Keratinocyte (primary cell): Measurements from ENCODE around the gene MAVS. TPM values are rescaled to one million over a fixed set of nuclear protein-coding genes. Genes with fewer than 3 reads are reported as not detected.
"Not testable (repeated sequence)": the region's sequence is repeated elsewhere in the genome, so short reads cannot be mapped to it uniquely, and the experiment has no call there.

ENCODE experiments used
- DNase-seq: peaks from one replicate; pipeline ENCODE4 v3.0.0-alpha.2; 2011; ENCODE audit warnings: low read depth, missing footprints, low spot score
- FAIRE-seq: peaks from 2 replicates; lab custom pipeline; 2011; peaks lifted over from hg19 to GRCh38; lab: Jason Lieb, UNC
- H2AFZ ChIP-seq: 2 replicates; pipeline ENCODE4 v1.6.0; 2012; ENCODE audit warnings: low read length, control low read depth, inconsistent platforms; ENCODE audit not compliant: control insufficient read depth
- H3K27ac ChIP-seq: 2 replicates; pipeline ENCODE4 v1.5.1; 2011; ENCODE audit warnings: low read length; ENCODE audit not compliant: control insufficient read depth, insufficient read depth
- H3K27me3 ChIP-seq: 3 replicates; pipeline ENCODE4 v1.6.0; 2011; ENCODE audit warnings: low read length; ENCODE audit not compliant: control insufficient read depth, insufficient read depth; ENCODE audit errors: extremely low read depth
- H3K36me3 ChIP-seq, 2 experiments: 2 replicates in 1 of 2; 3 replicates in 1 of 2; pipeline ENCODE4 v1.5.1; 2011; ENCODE audit warnings: low read length in 2 of 2, mild to moderate bottlenecking in 1 of 2; ENCODE audit not compliant: control insufficient read depth in 2 of 2, insufficient read depth in 2 of 2; ENCODE audit errors: extremely low read depth in 1 of 2
- H3K4me1 ChIP-seq: 3 replicates; pipeline ENCODE4 v1.5.1; 2011; ENCODE audit warnings: low read length; ENCODE audit not compliant: control insufficient read depth, insufficient read depth; ENCODE audit errors: extremely low read depth
- H3K4me2 ChIP-seq: 3 replicates; pipeline ENCODE4 v1.6.0; 2011; ENCODE audit warnings: low read depth, low read length; ENCODE audit not compliant: control insufficient read depth, insufficient read depth; ENCODE audit errors: extremely low read depth
- H3K4me3 ChIP-seq, 3 experiments: fragments of 200-600 bp in 1 of 3; sonication (generic) in 1 of 3; 2 replicates in 2 of 3; 3 replicates in 1 of 3; pipeline ENCODE4 v1.5.1; 2011 to 2016; ENCODE audit warnings: low read length in 3 of 3, mild to moderate bottlenecking in 3 of 3, control low read depth in 2 of 3, inconsistent platforms in 1 of 3, low read depth in 1 of 3, mixed read lengths in 1 of 3, mixed run types in 1 of 3, moderate library complexity in 1 of 3; ENCODE audit not compliant: control insufficient read depth in 2 of 3, insufficient read depth in 2 of 3; ENCODE audit errors: extremely low read depth in 1 of 3
- H3K79me2 ChIP-seq: 2 replicates; pipeline ENCODE4 v1.6.0; 2012; ENCODE audit warnings: low read length; ENCODE audit not compliant: control insufficient read depth, insufficient read depth
- H3K9ac ChIP-seq: 3 replicates; pipeline ENCODE4 v1.6.0; 2011; ENCODE audit warnings: low read length; ENCODE audit not compliant: control insufficient read depth, insufficient read depth; ENCODE audit errors: extremely low read depth
- H3K9me1 ChIP-seq: 3 replicates; pipeline ENCODE4 v1.6.0; 2011; ENCODE audit warnings: low read length; ENCODE audit not compliant: control insufficient read depth, insufficient read depth; ENCODE audit errors: extremely low read depth
- H3K9me3 ChIP-seq: 2 replicates; pipeline ENCODE4 v1.5.1; 2012; ENCODE audit warnings: low read depth, low read length; ENCODE audit not compliant: control insufficient read depth
- H4K20me1 ChIP-seq: 3 replicates; pipeline ENCODE4 v1.6.0; 2011; ENCODE audit warnings: low read length; ENCODE audit not compliant: control insufficient read depth, insufficient read depth; ENCODE audit errors: extremely low read depth
- EZH2 ChIP-seq: IDR thresholded peaks from one replicate; pipeline ENCODE4 v1.6.1; 2012; ENCODE audit warnings: inconsistent platforms, mild to moderate bottlenecking, low read length, moderate library complexity
- dilution Hi-C: fragments of 300-500 bp; cut with MboI; formaldehyde crosslinking; loops from one replicate; pipeline ENCODE4 v1.7.0; 2020; ENCODE audit warnings: low sequenced_read_pairs; ENCODE audit not compliant: extremely low pct_ligation_motif_present
- polyA plus RNA-seq, 5 experiments: library from polyadenylated mRNA; depleted of rRNA in 3 of 5; stranded (reverse) in 3 of 5; stranded (forward) in 1 of 5; unstranded in 1 of 5; fragments of >200 nt; gene quantifications; 1 replicate in 1 of 5; 2 replicates in 3 of 5; 3 replicates in 1 of 5; pipeline versions ENCODE4 v1.2.1 to v1.2.3, GENCODE V29; 2011 to 2012; ENCODE audit warnings: missing spikeins in 2 of 5, low read depth in 1 of 5, low replicate concordance in 1 of 5
- TF ChIP-seq, protein P1 (sequence below), 3 experiments: IDR thresholded peaks in 1 of 3; conservative IDR thresholded peaks in 1 of 3; optimal IDR thresholded peaks in 1 of 3; 2 replicates in 2 of 3; 3 replicates in 1 of 3; pipeline versions ENCODE3 to v1.5.1; 2011; ENCODE audit warnings: low read length in 3 of 3, mild to moderate bottlenecking in 3 of 3, moderate library complexity in 2 of 3, control low read depth in 1 of 3, inconsistent platforms in 1 of 3; ENCODE audit not compliant: insufficient read depth in 2 of 3; ENCODE audit errors: extremely low read depth in 1 of 3

Gene MAVS
- polyA plus RNA-seq, 1 donor (not counting 4 experiments of a cell fraction or from before 2014, with no cell fraction given), result 15.1 TPM

DNA sequence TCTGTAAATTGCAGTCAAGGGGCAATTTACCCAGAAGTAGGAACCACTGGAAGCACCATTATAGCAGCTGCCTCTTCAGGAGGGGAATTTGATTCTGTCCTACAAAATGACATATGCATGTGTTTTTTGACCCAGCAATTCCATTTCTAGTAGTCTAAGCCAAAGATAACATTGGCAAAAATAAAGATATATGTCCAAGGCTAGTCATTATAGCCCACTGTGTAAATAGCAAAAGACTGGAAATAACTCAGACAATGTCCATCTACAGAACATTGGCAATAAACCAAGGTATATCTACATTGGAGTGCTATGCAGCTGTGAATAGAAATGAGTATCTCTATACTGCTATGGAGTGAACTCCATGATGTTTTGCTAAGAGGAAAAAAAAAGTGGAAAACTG is 30.0 kb downstream of the MAVS start:
- Histone ChIP-seq H3K9me3 (no peaks in the 10 kb centered on the region), H4K20me1 (no peaks in the 10 kb centered on the region), H3K27me3 (no peaks in the 10 kb centered on the region), H2AFZ (no peak overlapping the region), H3K36me3 (peaks cover 4 to 6% of the 10 kb centered on the region in 2 experiments), H3K79me2 (no peaks in the 10 kb centered on the region), H3K4me1 (no peaks in the 10 kb centered on the region), H3K4me2 (no peak overlapping the region), H3K9ac (no peak overlapping the region), H3K4me3 (no peak overlapping the region), H3K9me1 (no peaks in the 10 kb centered on the region), H3K27ac (no peak overlapping the region)
- TF ChIP-seq, protein P1, sequence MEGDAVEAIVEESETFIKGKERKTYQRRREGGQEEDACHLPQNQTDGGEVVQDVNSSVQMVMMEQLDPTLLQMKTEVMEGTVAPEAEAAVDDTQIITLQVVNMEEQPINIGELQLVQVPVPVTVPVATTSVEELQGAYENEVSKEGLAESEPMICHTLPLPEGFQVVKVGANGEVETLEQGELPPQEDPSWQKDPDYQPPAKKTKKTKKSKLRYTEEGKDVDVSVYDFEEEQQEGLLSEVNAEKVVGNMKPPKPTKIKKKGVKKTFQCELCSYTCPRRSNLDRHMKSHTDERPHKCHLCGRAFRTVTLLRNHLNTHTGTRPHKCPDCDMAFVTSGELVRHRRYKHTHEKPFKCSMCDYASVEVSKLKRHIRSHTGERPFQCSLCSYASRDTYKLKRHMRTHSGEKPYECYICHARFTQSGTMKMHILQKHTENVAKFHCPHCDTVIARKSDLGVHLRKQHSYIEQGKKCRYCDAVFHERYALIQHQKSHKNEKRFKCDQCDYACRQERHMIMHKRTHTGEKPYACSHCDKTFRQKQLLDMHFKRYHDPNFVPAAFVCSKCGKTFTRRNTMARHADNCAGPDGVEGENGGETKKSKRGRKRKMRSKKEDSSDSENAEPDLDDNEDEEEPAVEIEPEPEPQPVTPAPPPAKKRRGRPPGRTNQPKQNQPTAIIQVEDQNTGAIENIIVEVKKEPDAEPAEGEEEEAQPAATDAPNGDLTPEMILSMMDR (optimal IDR thresholded peaks at IDR 0.05 in 1 of 3, IDR thresholded peaks at IDR 0.05 in 1 of 3, conservative IDR thresholded peaks at IDR 0.05 in 1 of 3; ENCODE audit: extremely low read depth in 1 of 3, insufficient read depth in 2 of 3, low read length in 3 of 3), result no peak
- no peak for TF ChIP-seq EZH2
- dilution Hi-C loops, result no loop called here
- FAIRE-seq (no peak), DNase-seq (no peak)

DNA sequence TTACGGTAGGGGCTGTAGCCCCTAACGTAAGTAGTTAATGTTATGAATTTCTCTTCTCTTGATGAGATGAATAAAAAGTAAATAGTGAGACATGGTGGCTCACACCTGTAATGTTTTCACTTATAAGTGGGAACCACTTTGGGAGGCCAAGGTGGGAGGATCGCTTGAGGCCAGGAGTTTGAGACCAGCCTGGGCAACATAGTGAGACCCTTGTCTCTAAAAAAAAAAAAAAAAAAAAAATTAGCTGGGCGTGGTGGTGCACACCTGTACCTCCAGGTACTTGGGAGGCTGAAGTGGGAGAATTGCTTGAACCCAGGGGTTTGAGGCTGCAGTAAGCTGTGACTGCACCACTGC is 32.3 kb downstream of the MAVS start:
- H3K9me1 ChIP-seq, H3K79me2 ChIP-seq, FAIRE-seq, dilution Hi-C loops, H3K4me1 ChIP-seq, H3K4me2 ChIP-seq, DNase-seq, H3K9ac ChIP-seq, H3K9me3 ChIP-seq, H4K20me1 ChIP-seq, H2AFZ ChIP-seq, H3K27me3 ChIP-seq, H3K4me3 ChIP-seq, H3K36me3 ChIP-seq, H3K27ac ChIP-seq: not testable (repeated sequence)

DNA sequence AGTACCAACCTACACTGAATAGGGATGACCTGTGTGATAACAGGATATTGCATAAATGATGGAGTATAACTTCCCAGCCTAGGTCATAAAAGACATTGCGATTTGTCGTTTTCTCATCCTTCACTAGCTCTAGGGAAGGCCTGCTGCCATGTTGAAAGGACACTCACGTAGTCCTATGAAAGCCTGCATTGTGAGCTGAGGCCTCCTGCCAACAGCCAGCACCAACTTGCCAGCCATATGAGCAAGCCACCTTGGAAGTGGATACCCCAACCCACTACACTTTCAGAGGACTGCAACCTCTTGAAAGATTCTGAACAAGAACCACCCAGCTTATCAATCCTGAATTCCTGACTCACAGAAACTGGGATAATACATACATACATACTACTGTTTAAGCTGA is 39.1 kb downstream of the MAVS start:
- FAIRE-seq (no peak), DNase-seq (no peak)
- peaks cover 0 to 4% of the 10 kb centered on the region in 2 experiments for H3K36me3 ChIP-seq
- H3K9me3 ChIP-seq, result no peaks in the 10 kb centered on the region
- H3K27me3 ChIP-seq, result no peaks in the 10 kb centered on the region
- H3K27ac ChIP-seq, result no peak overlapping the region
- H3K4me3 ChIP-seq, result no peak overlapping the region
- TF ChIP-seq EZH2, result no peak
- dilution Hi-C loops, result no loop called here
- H3K4me2 ChIP-seq, result no peak overlapping the region
- H3K79me2 ChIP-seq, result peaks cover 32% of the 10 kb centered on the region
- H3K4me1 ChIP-seq, result peaks cover 9% of the 10 kb centered on the region
- no peak overlapping the region for H3K9ac ChIP-seq
- H4K20me1 ChIP-seq, result peaks cover 7% of the 10 kb centered on the region
- no peak overlapping the region for H2AFZ ChIP-seq
- H3K9me1 ChIP-seq, result no peaks in the 10 kb centered on the region
